GM19328 (cell line): ENCODE results near the gene LRRC53.

ENCODE experiments used
- ATAC-seq: cut with Tn5 transposase; IDR thresholded peaks from one replicate; pipeline ENCODE4 v1.9.1; 2021; ENCODE audit warnings: mild to moderate bottlenecking, moderate library complexity; ENCODE audit not compliant: unreplicated experiment

Gene LRRC53

GRCh38 chr1:74512170-74512915, at the start of gene LRRC53:
Gene LRRC53 (minus strand): TSS chr1:74512611. CDS start chr1:74483349, 29,262 bp downstream.
- no peak for ATAC-seq

GRCh38 chr1:74549932-74550331, 37.5 kb upstream of the LRRC53 start:
- no peak for ATAC-seq

- ATAC-seq = no peak
Observed at GRCh38 chr1:74548961-74549750, 36.7 kb upstream of the LRRC53 start.

GRCh38 chr1:74545821-74546220, 33.4 kb upstream of the LRRC53 start:
- no peak for ATAC-seq

GRCh38 chr1:74534241-74534640, 21.8 kb upstream of the LRRC53 start:
- no peak for ATAC-seq

- no peak for ATAC-seq
Observed at GRCh38 chr1:74531796-74532195, 19.4 kb upstream of the LRRC53 start.

GRCh38 chr1:74530892-74531291, 18.5 kb upstream of the LRRC53 start:
- no peak for ATAC-seq

- no peak for ATAC-seq
Observed at GRCh38 chr1:74528123-74528522, 15.7 kb upstream of the LRRC53 start.

GRCh38 chr1:74526708-74527107, 14.3 kb upstream of the LRRC53 start:
- no peak for ATAC-seq

- ATAC-seq = no peak
Observed at GRCh38 chr1:74523873-74524480, 11.6 kb upstream of the LRRC53 start.

- ATAC-seq = no peak
Observed at GRCh38 chr1:74522148-74522547, 9.7 kb upstream of the LRRC53 start.

GRCh38 chr1:74517599-74518051, 5.2 kb upstream of the LRRC53 start:
- ATAC-seq = peak; percentile 82

- ATAC-seq = no peak
Observed at GRCh38 chr1:74513411-74514300, 1.2 kb upstream of the LRRC53 start.

- ATAC-seq = no peak
Observed at GRCh38 chr1:74508449-74508848, 4.0 kb downstream of the LRRC53 start.

GRCh38 chr1:74505928-74506710, 6.3 kb downstream of the LRRC53 start:
- no peak for ATAC-seq

- ATAC-seq = no peak
Observed at GRCh38 chr1:74504933-74505512, 7.4 kb downstream of the LRRC53 start.

GRCh38 chr1:74504125-74504932, 8.1 kb downstream of the LRRC53 start:
- ATAC-seq = peak; percentile 86

- ATAC-seq = no peak
Observed at GRCh38 chr1:74502858-74503257, 9.6 kb downstream of the LRRC53 start.

GRCh38 chr1:74502432-74502831, 10.0 kb downstream of the LRRC53 start:
- ATAC-seq = no peak
